ENCODE measurements around the gene ADORA1.

Gene ADORA1

GRCh38 chr1:203207751-203208150, 80.2 kb downstream of the ADORA1 start:
- no peak for DNase-seq (ENCODE audit: low read depth)
- no peak for TF ChIP-seq CTCF (IDR thresholded peaks at IDR 0.05; ENCODE audit: control insufficient read depth, insufficient read depth, low read depth, low read length, missing control alignments)
- H3K4me3 ChIP-seq (ENCODE audit: control insufficient read depth, low read depth, low read length), result no peak overlapping the region

GRCh38 chr1:203208181-203208580, 80.7 kb downstream of the ADORA1 start:
- TF ChIP-seq CTCF (IDR thresholded peaks at IDR 0.05; ENCODE audit: control insufficient read depth, insufficient read depth, low read depth, low read length, missing control alignments), result no peak
- no peak overlapping the region for H3K4me3 ChIP-seq (ENCODE audit: control insufficient read depth, low read depth, low read length)
- no peak for DNase-seq (ENCODE audit: low read depth)

GRCh38 chr1:203210350-203210749, 82.8 kb downstream of the ADORA1 start:
- no peak for TF ChIP-seq CTCF (IDR thresholded peaks at IDR 0.05; ENCODE audit: control insufficient read depth, insufficient read depth, low read depth, low read length, missing control alignments)
- no peak overlapping the region for H3K4me3 ChIP-seq (ENCODE audit: control insufficient read depth, low read depth, low read length)
- DNase-seq (ENCODE audit: low read depth), result no peak

GRCh38 chr1:203210988-203211387, 83.5 kb downstream of the ADORA1 start:
- no peak for DNase-seq (ENCODE audit: low read depth)
- TF ChIP-seq CTCF (IDR thresholded peaks at IDR 0.05; ENCODE audit: control insufficient read depth, insufficient read depth, low read depth, low read length, missing control alignments), result no peak
- no peak overlapping the region for H3K4me3 ChIP-seq (ENCODE audit: control insufficient read depth, low read depth, low read length)

GRCh38 chr1:203211812-203212211, 84.3 kb downstream of the ADORA1 start:
- no peak for TF ChIP-seq CTCF (IDR thresholded peaks at IDR 0.05; ENCODE audit: control insufficient read depth, insufficient read depth, low read depth, low read length, missing control alignments)
- no peak for DNase-seq (ENCODE audit: low read depth)
- no peak overlapping the region for H3K4me3 ChIP-seq (ENCODE audit: control insufficient read depth, low read depth, low read length)

GRCh38 chr1:203213126-203213525, 85.6 kb downstream of the ADORA1 start:
- H3K4me3 ChIP-seq (ENCODE audit: control insufficient read depth, low read depth, low read length), result no peak overlapping the region
- TF ChIP-seq CTCF (IDR thresholded peaks at IDR 0.05; ENCODE audit: control insufficient read depth, insufficient read depth, low read depth, low read length, missing control alignments), result no peak
- DNase-seq (ENCODE audit: low read depth), result no peak

- TF ChIP-seq CTCF (IDR thresholded peaks at IDR 0.05; ENCODE audit: control insufficient read depth, insufficient read depth, low read depth, low read length, missing control alignments), result no peak
- no peak overlapping the region for H3K4me3 ChIP-seq (ENCODE audit: control insufficient read depth, low read depth, low read length)
- DNase-seq (ENCODE audit: low read depth), result no peak
Measured at GRCh38 chr1:203214871-203215270, 87.3 kb downstream of the ADORA1 start.
